Measurements from ENCODE around the gene RBM33. TPM values are rescaled to one million over a fixed set of nuclear protein-coding genes. Genes with fewer than 3 reads are reported as not detected.
"Not testable (repeated sequence)": the region's sequence is repeated elsewhere in the genome, so short reads cannot be mapped to it uniquely, and the experiment has no call there.

Gene RBM33
- total RNA-seq, 1 experiment from 2014 or later = 80.5 TPM

GRCh38 chr7:155685070-155685790, 40.8 kb downstream of the RBM33 start:
- ChIA-PET POLR2A (no interaction called here), CTCF (no interaction called here)
- H3K4me3 Mint-ChIP-seq (ENCODE audit: unreplicated experiment) = no peak overlapping the region
- no peaks in the 10 kb centered on the region for H3K9me3 Mint-ChIP-seq (ENCODE audit: unreplicated experiment)
- BruUV-seq (replicated peaks) = no TSS peak
- intact Hi-C loops (cut with micrococcal nuclease) = no loop called here
- H3K4me1 Mint-ChIP-seq (ENCODE audit: insufficient read depth, unreplicated experiment) = no peaks in the 10 kb centered on the region
- peaks cover 46% of the 10 kb centered on the region for H3K36me3 Mint-ChIP-seq (ENCODE audit: insufficient read depth, unreplicated experiment)
- no peak overlapping the region for H3K27ac Mint-ChIP-seq (ENCODE audit: low read depth, unreplicated experiment)
- H3K27me3 Mint-ChIP-seq (ENCODE audit: insufficient read depth, unreplicated experiment) = no peaks in the 10 kb centered on the region
- DNase-seq (ENCODE audit: unreplicated experiment) = no peak
- TF ChIP-seq CTCF (IDR thresholded peaks at IDR 0.05; ENCODE audit: unreplicated experiment) = no peak

GRCh38 chr7:155685791-155686160, 41.3 kb downstream of the RBM33 start:
- H3K36me3 Mint-ChIP-seq (ENCODE audit: insufficient read depth, unreplicated experiment) = peaks cover 46% of the 10 kb centered on the region
- BruUV-seq (replicated peaks) = no TSS peak
- no peaks in the 10 kb centered on the region for H3K9me3 Mint-ChIP-seq (ENCODE audit: unreplicated experiment)
- ChIA-PET POLR2A (no interaction called here), CTCF (no interaction called here)
- DNase-seq (ENCODE audit: unreplicated experiment) = no peak
- H3K27ac Mint-ChIP-seq (ENCODE audit: low read depth, unreplicated experiment) = no peak overlapping the region
- TF ChIP-seq CTCF (IDR thresholded peaks at IDR 0.05; ENCODE audit: unreplicated experiment) = no peak
- intact Hi-C loops (cut with micrococcal nuclease) = no loop called here
- H3K4me3 Mint-ChIP-seq (ENCODE audit: unreplicated experiment) = no peak overlapping the region
- H3K4me1 Mint-ChIP-seq (ENCODE audit: insufficient read depth, unreplicated experiment) = no peaks in the 10 kb centered on the region
- no peaks in the 10 kb centered on the region for H3K27me3 Mint-ChIP-seq (ENCODE audit: insufficient read depth, unreplicated experiment)

GRCh38 chr7:155686620-155687324, 42.3 kb downstream of the RBM33 start:
- POLR2A ChIA-PET; H3K27me3 Mint-ChIP-seq (ENCODE audit: insufficient read depth, unreplicated experiment); H3K4me3 Mint-ChIP-seq (ENCODE audit: unreplicated experiment); H3K27ac Mint-ChIP-seq (ENCODE audit: low read depth, unreplicated experiment); DNase-seq (ENCODE audit: unreplicated experiment); BruUV-seq (replicated peaks); CTCF ChIA-PET; H3K9me3 Mint-ChIP-seq (ENCODE audit: unreplicated experiment); intact Hi-C loops (cut with micrococcal nuclease); H3K4me1 Mint-ChIP-seq (ENCODE audit: insufficient read depth, unreplicated experiment): not testable (repeated sequence)
- H3K36me3 Mint-ChIP-seq (ENCODE audit: insufficient read depth, unreplicated experiment) = peaks cover 48% of the 10 kb centered on the region

GRCh38 chr7:155688237-155688636, 43.8 kb downstream of the RBM33 start:
- H3K9me3 Mint-ChIP-seq (ENCODE audit: unreplicated experiment); H3K4me3 Mint-ChIP-seq (ENCODE audit: unreplicated experiment); POLR2A ChIA-PET; DNase-seq (ENCODE audit: unreplicated experiment); H3K4me1 Mint-ChIP-seq (ENCODE audit: insufficient read depth, unreplicated experiment); H3K27me3 Mint-ChIP-seq (ENCODE audit: insufficient read depth, unreplicated experiment); BruUV-seq (replicated peaks); intact Hi-C loops (cut with micrococcal nuclease); H3K27ac Mint-ChIP-seq (ENCODE audit: low read depth, unreplicated experiment): not testable (repeated sequence)
- H3K36me3 Mint-ChIP-seq (ENCODE audit: insufficient read depth, unreplicated experiment) = peaks cover 46% of the 10 kb centered on the region
- CTCF ChIA-PET = interaction anchor here (1.2 kb wide), 1 partner anchor 309 kb away, joined by 5 read pairs; no protein-coding TSS in a partner anchor

- POLR2A ChIA-PET; DNase-seq (ENCODE audit: unreplicated experiment); intact Hi-C loops (cut with micrococcal nuclease); H3K4me3 Mint-ChIP-seq (ENCODE audit: unreplicated experiment); BruUV-seq (replicated peaks); H3K27ac Mint-ChIP-seq (ENCODE audit: low read depth, unreplicated experiment); H3K9me3 Mint-ChIP-seq (ENCODE audit: unreplicated experiment); H3K27me3 Mint-ChIP-seq (ENCODE audit: insufficient read depth, unreplicated experiment): not testable (repeated sequence)
- Mint-ChIP-seq H3K36me3 (ENCODE audit: insufficient read depth, unreplicated experiment) (peaks cover 29% of the 10 kb centered on the region), H3K4me1 (ENCODE audit: insufficient read depth, unreplicated experiment) (peaks cover 14% of the 10 kb centered on the region)
- CTCF ChIA-PET = interaction anchor here (0.8 to 2.8 kb wide), 2 partner anchors 11 to 14 kb away, joined by 3 to 18 read pairs; no protein-coding TSS in a partner anchor
Observed at GRCh38 chr7:155690655-155691054, 46.2 kb downstream of the RBM33 start.

All from MCF 10A (cell line).